HepG2 (cell line): ENCODE results near the gene RPS6KB1. TPM values are rescaled to one million over a fixed set of nuclear protein-coding genes. Genes with fewer than 3 reads are reported as not detected.

ENCODE experiments used
- ESRRA ChIP-seq: sonication (generic); formaldehyde crosslinking; IDR thresholded peaks from 2 replicates; pipeline ENCODE4 v1.5.1; 2020; ENCODE audit warnings: mild to moderate bottlenecking, low read depth, missing genetic modification reagents
- HDAC6 ChIP-seq: fragments of 200-600 bp; sonication (generic); IDR thresholded peaks from 2 replicates; pipeline ENCODE4 v1.7.0; 2017; ENCODE audit warnings: mild to moderate bottlenecking, antibody characterized with exemption, low read length, low read depth
- PATZ1 ChIP-seq: sonication (generic); formaldehyde crosslinking; IDR thresholded peaks from 2 replicates; pipeline ENCODE4 v1.4.0; 2020; ENCODE audit warnings: missing genetic modification reagents
- POGK ChIP-seq: sonication (generic); formaldehyde crosslinking; conservative IDR thresholded peaks from 2 replicates; pipeline ENCODE4 v1.8.0; 2022; ENCODE audit warnings: mild to moderate bottlenecking, moderate library complexity, missing genetic modification reagents
- SNAPC2 ChIP-seq: sonication (generic); formaldehyde crosslinking; IDR thresholded peaks from 2 replicates; pipeline ENCODE4 v1.8.1; 2022; ENCODE audit warnings: mild to moderate bottlenecking, missing genetic modification reagents
- TOPORS ChIP-seq: sonication (generic); formaldehyde crosslinking; IDR thresholded peaks from 2 replicates; pipeline ENCODE4 v1.8.0; 2023; ENCODE audit warnings: mild to moderate bottlenecking, missing genetic modification reagents
- YY1 ChIP-seq: IDR thresholded peaks from 2 replicates; pipeline ENCODE4 v1.6.1; 2011; ENCODE audit warnings: low read length, low read depth, moderate library complexity, mild to moderate bottlenecking; ENCODE audit not compliant: insufficient read depth, insufficient replicate concordance
- ZNF263 ChIP-seq: sonication (generic); formaldehyde crosslinking; IDR thresholded peaks from 2 replicates; pipeline ENCODE4 v1.4.0; 2020; ENCODE audit warnings: missing genetic modification reagents
- ZNF280B ChIP-seq: sonication (generic); formaldehyde crosslinking; IDR thresholded peaks from 2 replicates; pipeline ENCODE4 v1.5.0; 2020; ENCODE audit warnings: missing genetic modification reagents, mild to moderate bottlenecking, borderline replicate concordance
- ZNF292 ChIP-seq: sonication (generic); formaldehyde crosslinking; IDR thresholded peaks from 2 replicates; pipeline ENCODE4 v1.8.1; 2022; ENCODE audit warnings: mild to moderate bottlenecking, low read depth, missing genetic modification reagents, borderline replicate concordance
- ZNF547 ChIP-seq: sonication (generic); formaldehyde crosslinking; IDR thresholded peaks from 2 replicates; pipeline ENCODE4 v1.5.1; 2020; ENCODE audit warnings: mild to moderate bottlenecking, missing genetic modification reagents
- ZNF564 ChIP-seq: sonication (generic); formaldehyde crosslinking; IDR thresholded peaks from 2 replicates; pipeline ENCODE4 v1.8.1; 2023; ENCODE audit warnings: mild to moderate bottlenecking, missing genetic modification reagents
- ZNF788 ChIP-seq: sonication (generic); formaldehyde crosslinking; IDR thresholded peaks from 2 replicates; pipeline ENCODE4 v1.5.0; 2020; ENCODE audit warnings: mild to moderate bottlenecking, missing genetic modification reagents, borderline replicate concordance
- ZNF790 ChIP-seq: sonication (generic); formaldehyde crosslinking; IDR thresholded peaks from 2 replicates; pipeline ENCODE4 v1.8.0; 2022; ENCODE audit warnings: missing genetic modification reagents, mild to moderate bottlenecking, borderline replicate concordance
- ZNF879 ChIP-seq: sonication (generic); formaldehyde crosslinking; IDR thresholded peaks from 2 replicates; pipeline ENCODE4 v1.8.1; 2023; ENCODE audit warnings: missing genetic modification reagents
- ZSCAN9 ChIP-seq: IDR thresholded peaks from 2 replicates; pipeline ENCODE4 v1.6.1; 2016; ENCODE audit warnings: borderline replicate concordance
- polyA plus RNA-seq, 8 experiments: library from polyadenylated mRNA; depleted of rRNA in 3 of 8; stranded (reverse) in 7 of 8; unstranded in 1 of 8; fragments of >200 nt; fragmentation: Illumina TruSeq in 4 of 8; extraction: Trizol in 4 of 8; gene quantifications; 2 replicates each; pipeline versions ENCODE4 v1.2.1 to v1.2.3, GENCODE V29; 2011 to 2016; ENCODE audit warnings: low read depth in 4 of 8, missing spikeins in 1 of 8, mixed read lengths in 1 of 8; ENCODE audit not compliant: insufficient read depth in 1 of 8
- total RNA-seq, 5 experiments: library from RNA; depleted of rRNA; stranded (reverse); fragments of >200 nt; fragmentation: Illumina TruSeq; extraction: Trizol; gene quantifications; 2 replicates each; pipeline ENCODE4 v1.2.3, GENCODE V29; 2016; ENCODE audit warnings: low read depth in 1 of 5
- TF ChIP-seq, protein P1 (sequence below): conservative IDR thresholded peaks from 2 replicates; pipeline ENCODE4 v1.6.1; 2018; ENCODE audit warnings: missing genetic modification reagents
- TF ChIP-seq, protein P2 (sequence below): sonication (generic); formaldehyde crosslinking; IDR thresholded peaks from 2 replicates; pipeline ENCODE4 v1.9.0; 2021; ENCODE audit warnings: missing genetic modification reagents, borderline replicate concordance

The RPS6KB1 gene
- total and polyA plus RNA-seq, 2 of the 13 experiments (the other 11 are each of a cell fraction or from before 2014, with no cell fraction given) = 16.5 to 42.2 TPM

- TF ChIP-seq ZNF280B (no peak), ZNF564 (CRISPR knock-in tag) (0 out of 2 replicates have a peak, but pooled peaks have one; percentile 27), POGK (CRISPR knock-in tag) (peak; percentile 90), ESRRA (CRISPR knock-in tag) (peak; percentile 80; the same call in 1 of the 2 replicates), ZNF263 (CRISPR knock-in tag) (no peak; the same call in 1 of the 2 replicates), ZSCAN9 (no peak), ZNF879 (CRISPR knock-in tag) (no peak), ZNF788 (peak; percentile 80), ZNF547 (CRISPR knock-in tag) (no peak; the same call in 1 of the 2 replicates), ZNF790 (CRISPR knock-in tag) (no peak), YY1 (peak; percentile 57), HDAC6 (no peak), SNAPC2 (no peak), ZNF292 (CRISPR knock-in tag) (peak; percentile 69; the same call in 1 of the 2 replicates), TOPORS (CRISPR knock-in tag) (no peak), PATZ1 (peak; percentile 61)
- TF ChIP-seq, protein P1, sequence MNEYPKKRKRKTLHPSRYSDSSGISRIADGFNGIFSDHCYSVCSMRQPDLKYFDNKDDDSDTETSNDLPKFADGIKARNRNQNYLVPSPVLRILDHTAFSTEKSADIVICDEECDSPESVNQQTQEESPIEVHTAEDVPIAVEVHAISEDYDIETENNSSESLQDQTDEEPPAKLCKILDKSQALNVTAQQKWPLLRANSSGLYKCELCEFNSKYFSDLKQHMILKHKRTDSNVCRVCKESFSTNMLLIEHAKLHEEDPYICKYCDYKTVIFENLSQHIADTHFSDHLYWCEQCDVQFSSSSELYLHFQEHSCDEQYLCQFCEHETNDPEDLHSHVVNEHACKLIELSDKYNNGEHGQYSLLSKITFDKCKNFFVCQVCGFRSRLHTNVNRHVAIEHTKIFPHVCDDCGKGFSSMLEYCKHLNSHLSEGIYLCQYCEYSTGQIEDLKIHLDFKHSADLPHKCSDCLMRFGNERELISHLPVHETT (CRISPR knock-in tag) = no peak; the same call in 1 of the 2 replicates
- TF ChIP-seq, protein P2, sequence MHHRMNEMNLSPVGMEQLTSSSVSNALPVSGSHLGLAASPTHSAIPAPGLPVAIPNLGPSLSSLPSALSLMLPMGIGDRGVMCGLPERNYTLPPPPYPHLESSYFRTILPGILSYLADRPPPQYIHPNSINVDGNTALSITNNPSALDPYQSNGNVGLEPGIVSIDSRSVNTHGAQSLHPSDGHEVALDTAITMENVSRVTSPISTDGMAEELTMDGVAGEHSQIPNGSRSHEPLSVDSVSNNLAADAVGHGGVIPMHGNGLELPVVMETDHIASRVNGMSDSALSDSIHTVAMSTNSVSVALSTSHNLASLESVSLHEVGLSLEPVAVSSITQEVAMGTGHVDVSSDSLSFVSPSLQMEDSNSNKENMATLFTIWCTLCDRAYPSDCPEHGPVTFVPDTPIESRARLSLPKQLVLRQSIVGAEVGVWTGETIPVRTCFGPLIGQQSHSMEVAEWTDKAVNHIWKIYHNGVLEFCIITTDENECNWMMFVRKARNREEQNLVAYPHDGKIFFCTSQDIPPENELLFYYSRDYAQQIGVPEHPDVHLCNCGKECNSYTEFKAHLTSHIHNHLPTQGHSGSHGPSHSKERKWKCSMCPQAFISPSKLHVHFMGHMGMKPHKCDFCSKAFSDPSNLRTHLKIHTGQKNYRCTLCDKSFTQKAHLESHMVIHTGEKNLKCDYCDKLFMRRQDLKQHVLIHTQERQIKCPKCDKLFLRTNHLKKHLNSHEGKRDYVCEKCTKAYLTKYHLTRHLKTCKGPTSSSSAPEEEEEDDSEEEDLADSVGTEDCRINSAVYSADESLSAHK (CRISPR knock-in tag) = no peak
Observed at GRCh38 chr17:59853168-59853918, 39.6 kb upstream of the RPS6KB1 start (continued).
